Measurements from ENCODE around the gene TSPOAP1.

- no peak for TF ChIP-seq CTCF (IDR thresholded peaks at IDR 0.05; ENCODE audit: low read depth, low read length, poor library complexity, severe bottlenecking)
- no peak for TF ChIP-seq EZH2phosphoT487 (IDR thresholded peaks at IDR 0.05; ENCODE audit: borderline replicate concordance, low read length)
Measured at GRCh38 chr17:58377093-58377601, 48.6 kb upstream of the TSPOAP1 start.
